B cell (primary cell): ENCODE results near the gene MOB1A. TPM values are rescaled to one million over a fixed set of nuclear protein-coding genes. Genes with fewer than 3 reads are reported as not detected.

Experiments used
- ATAC-seq: fragments of 200-7000 bp; cut with Tn5 transposase; one replicate; pipeline ENCODE4 v1.10.0; 2021; ENCODE audit warnings: low read depth, mild to moderate bottlenecking, moderate number of reproducible peaks, moderate library complexity
- CTCF ChIA-PET: fragments of 350-600 bp; sonication (Branson Sonifier 250); formaldehyde crosslinking; loops from one replicate; lab custom pipeline; 2021; ENCODE audit warnings: antibody characterized with exemption, inconsistent platforms; lab: Charles Lee
- POLR2A ChIA-PET: fragments of 350-600 bp; sonication (Branson Sonifier 250); formaldehyde crosslinking; loops from one replicate; lab custom pipeline; 2021; ENCODE audit warnings: antibody characterized with exemption; lab: Charles Lee
- DNase-seq: peaks from one replicate; pipeline ENCODE4 v3.0.0; 2013
- H2AFZ ChIP-seq: 2 replicates; pipeline ENCODE4 v1.6.1; 2012; ENCODE audit warnings: mild to moderate bottlenecking, low read depth, low read length; ENCODE audit not compliant: insufficient read depth, poor library complexity, severe bottlenecking
- H3K27ac ChIP-seq, 2 donors: 1 replicate in 1 of 2; 2 replicates in 1 of 2; pipeline ENCODE4 v1.5.1; 2012 to 2013; ENCODE audit warnings: low read length in 2 of 2, mild to moderate bottlenecking in 2 of 2, moderate library complexity in 1 of 2
- H3K27me3 ChIP-seq, 4 experiments: fragments of 200-600 bp in 1 of 4; sonication (generic) in 1 of 4; replicated peaks in 1 of 4; 1 replicate in 2 of 4; 2 replicates in 2 of 4; pipeline versions ENCODE4 v1.6.1 to v1.7.0; 2013 to 2016; ENCODE audit warnings: low read length in 3 of 4, mild to moderate bottlenecking in 2 of 4, mixed read lengths in 1 of 4, moderate library complexity in 1 of 4; ENCODE audit not compliant: insufficient read depth in 4 of 4, control insufficient read depth in 3 of 4; ENCODE audit errors: control extremely low read depth in 1 of 4
- H3K36me3 ChIP-seq, 2 experiments: replicated peaks in 1 of 2; 1 replicate in 1 of 2; 2 replicates in 1 of 2; pipeline versions ENCODE4 v1.6.1 to v1.7.1; 2013; ENCODE audit warnings: low read length in 1 of 2; ENCODE audit not compliant: insufficient read depth in 2 of 2, control insufficient read depth in 1 of 2; ENCODE audit errors: control extremely low read depth in 1 of 2, extremely low read depth in 1 of 2
- H3K4me1 ChIP-seq, 2 donors: fragments of 200-600 bp in 1 of 2; sonication (generic) in 1 of 2; 1 replicate in 1 of 2; 2 replicates in 1 of 2; pipeline versions ENCODE4 v1.5.1 to v1.6.1; 2013 to 2017; ENCODE audit warnings: low read length in 2 of 2; ENCODE audit not compliant: control insufficient read depth in 2 of 2, insufficient read depth in 2 of 2
- H3K4me2 ChIP-seq: replicated peaks from 2 replicates; pipeline ENCODE3; 2012; ENCODE audit warnings: mild to moderate bottlenecking, low read depth, low read length; ENCODE audit not compliant: poor library complexity, severe bottlenecking
- H3K4me3 ChIP-seq, 5 experiments: fragments of 200-600 bp in 1 of 5; sonication (generic) in 1 of 5; 1 replicate in 3 of 5; 2 replicates in 2 of 5; pipeline versions ENCODE4 v1.5.1 to v1.7.0; 2011 to 2016; ENCODE audit warnings: low read length in 4 of 5, mild to moderate bottlenecking in 4 of 5, low read depth in 2 of 5, control low read depth in 1 of 5, moderate library complexity in 1 of 5; ENCODE audit not compliant: insufficient read depth in 1 of 5; ENCODE audit errors: control extremely low read depth in 1 of 5, extremely low read depth in 1 of 5
- H3K79me2 ChIP-seq: fragments of 200-600 bp; sonication (generic); one replicate; pipeline ENCODE4 v1.6.0; 2016; ENCODE audit warnings: low read length; ENCODE audit not compliant: control insufficient read depth, insufficient read depth
- H3K9ac ChIP-seq: fragments of 200-600 bp; sonication (generic); 2 replicates; pipeline ENCODE4 v1.6.1; 2017; ENCODE audit warnings: mild to moderate bottlenecking, low read length, moderate library complexity
- H3K9me3 ChIP-seq, 3 donors: one replicate each; pipeline versions ENCODE4 v1.6.1 to v1.7.1; 2013; ENCODE audit warnings: low read length in 2 of 3; ENCODE audit not compliant: control insufficient read depth in 2 of 3, insufficient read depth in 1 of 3; ENCODE audit errors: control extremely low read depth in 1 of 3
- H4K20me1 ChIP-seq: 2 replicates; pipeline ENCODE4 v1.6.0; 2012; ENCODE audit warnings: mild to moderate bottlenecking, low read length; ENCODE audit not compliant: insufficient read depth, control insufficient read depth, poor library complexity, severe bottlenecking
- H3K27ac Mint-ChIP-seq: one replicate; pipeline ENCODE4 v1.8.0; 2021; ENCODE audit warnings: mixed read lengths
- H3K27me3 Mint-ChIP-seq: one replicate; pipeline ENCODE4 v1.8.0; 2021; ENCODE audit warnings: mixed read lengths
- H3K4me1 Mint-ChIP-seq: one replicate; pipeline ENCODE4 v1.8.0; 2021; ENCODE audit warnings: mixed read lengths
- H3K4me3 Mint-ChIP-seq: one replicate; pipeline ENCODE4 v1.8.0; 2021; ENCODE audit warnings: mixed read lengths
- H3K9me3 Mint-ChIP-seq: one replicate; pipeline ENCODE4 v1.8.0; 2022; ENCODE audit warnings: mixed read lengths; ENCODE audit not compliant: insufficient read depth
- EZH2 ChIP-seq: IDR thresholded peaks from 2 replicates; pipeline ENCODE4 v1.6.1; 2012; ENCODE audit warnings: borderline replicate concordance, low read depth, mild to moderate bottlenecking, moderate library complexity, low read length; ENCODE audit not compliant: insufficient read depth, poor library complexity, severe bottlenecking
- WGBS: methylation state at CpG from one replicate; pipeline ENCODE4 v1.1.5; 2013; ENCODE audit warnings: missing lambda C conversion rate; ENCODE audit not compliant: insufficient coverage; 5-methylcytosine and 5-hydroxymethylcytosine counted together
- intact Hi-C: fragments of 100-400 bp; cut with micrococcal nuclease; formaldehyde crosslinking; loops from one replicate; pipeline ENCODE4 v1.10.0; 2022
- polyA plus RNA-seq: library from polyadenylated mRNA; depleted of rRNA; stranded (reverse); fragments of >200 nt; gene quantifications from 2 replicates; pipeline ENCODE4 v1.2.3, GENCODE V29; 2012
- total RNA-seq, 2 donors: library from RNA; stranded (reverse); fragments of 120-200 nt in 1 of 2; gene quantifications; 1 replicate in 1 of 2; 2 replicates in 1 of 2; pipeline versions ENCODE4 v1.2.3 to v1.2.4, GENCODE V29; 2013 to 2022
- TF ChIP-seq, protein P1 (sequence below): fragments of 200-600 bp; IDR thresholded peaks from one replicate; pipeline ENCODE4 v1.8.0; 2022; ENCODE audit warnings: antibody characterized with exemption, mild to moderate bottlenecking

The MOB1A gene
- total and polyA plus RNA-seq, 2 donors (not counting 1 experiment from before 2014, with no cell fraction given), result 43.3 to 219 TPM

DNA sequence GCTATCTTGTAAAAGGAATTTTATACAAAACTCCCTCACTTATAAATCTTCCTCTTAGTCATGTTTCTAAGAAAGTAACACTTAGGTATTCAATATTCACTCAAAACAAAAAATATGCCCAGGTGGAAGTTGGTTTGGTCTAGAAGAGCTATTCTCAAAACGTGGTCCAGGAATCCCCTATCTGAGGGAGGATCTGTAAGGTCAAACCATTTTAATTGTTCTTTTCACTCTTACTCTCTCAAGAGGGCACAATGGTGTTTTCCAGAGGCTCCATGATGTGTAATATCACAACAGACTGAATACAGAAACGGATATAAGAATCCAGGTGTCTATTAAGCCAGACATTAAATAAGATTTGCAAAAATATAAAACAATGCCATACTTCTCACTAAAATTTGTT lies 9.9 kb downstream of the MOB1A start:
- Mint-ChIP-seq H3K27ac (peak overlapping the region; percentile 1), H3K4me1 (peaks cover 20% of the 10 kb centered on the region), H3K4me3 (no peak overlapping the region), H3K27me3 (no peaks in the 10 kb centered on the region), H3K9me3 (peaks cover 2% of the 10 kb centered on the region)
- ATAC-seq, result no peak
- Histone ChIP-seq H3K27me3 (no peaks in the 10 kb centered on the region), H4K20me1 (peaks cover 76% of the 10 kb centered on the region), H3K9me3 (peaks cover 0 to 3% (median 3%) of the 10 kb centered on the region in 3 donors), H3K79me2 (peaks cover 95% of the 10 kb centered on the region), H3K36me3 (peaks cover 16 to 78% of the 10 kb centered on the region in 2 experiments), H3K4me3 (no peak overlapping the region), H3K4me2 (no peak overlapping the region), H3K27ac (no peak overlapping the region), H2AFZ (no peak overlapping the region), H3K9ac (no peak overlapping the region), H3K4me1 (peaks cover 13% of the 10 kb centered on the region in 2 donors)
- ChIA-PET POLR2A (no interaction called here), CTCF (interaction anchor here (1.7 to 2.0 kb wide), 2 partner anchors 10 to 30 kb away, joined by 6 to 7 read pairs; partner anchors contain the start of genes MOB1A and MTHFD2)
- intact Hi-C loops, result loop anchor here (5.0 kb wide), 1 partner anchor 39 kb away; no protein-coding TSS in a partner anchor
- no CpG with 5 or more reads among the region's 2 CpGs for WGBS
- DNase-seq, result no peak
- TF ChIP-seq EZH2, result no peak
- TF ChIP-seq, protein P1, sequence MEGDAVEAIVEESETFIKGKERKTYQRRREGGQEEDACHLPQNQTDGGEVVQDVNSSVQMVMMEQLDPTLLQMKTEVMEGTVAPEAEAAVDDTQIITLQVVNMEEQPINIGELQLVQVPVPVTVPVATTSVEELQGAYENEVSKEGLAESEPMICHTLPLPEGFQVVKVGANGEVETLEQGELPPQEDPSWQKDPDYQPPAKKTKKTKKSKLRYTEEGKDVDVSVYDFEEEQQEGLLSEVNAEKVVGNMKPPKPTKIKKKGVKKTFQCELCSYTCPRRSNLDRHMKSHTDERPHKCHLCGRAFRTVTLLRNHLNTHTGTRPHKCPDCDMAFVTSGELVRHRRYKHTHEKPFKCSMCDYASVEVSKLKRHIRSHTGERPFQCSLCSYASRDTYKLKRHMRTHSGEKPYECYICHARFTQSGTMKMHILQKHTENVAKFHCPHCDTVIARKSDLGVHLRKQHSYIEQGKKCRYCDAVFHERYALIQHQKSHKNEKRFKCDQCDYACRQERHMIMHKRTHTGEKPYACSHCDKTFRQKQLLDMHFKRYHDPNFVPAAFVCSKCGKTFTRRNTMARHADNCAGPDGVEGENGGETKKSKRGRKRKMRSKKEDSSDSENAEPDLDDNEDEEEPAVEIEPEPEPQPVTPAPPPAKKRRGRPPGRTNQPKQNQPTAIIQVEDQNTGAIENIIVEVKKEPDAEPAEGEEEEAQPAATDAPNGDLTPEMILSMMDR, result no peak

DNA sequence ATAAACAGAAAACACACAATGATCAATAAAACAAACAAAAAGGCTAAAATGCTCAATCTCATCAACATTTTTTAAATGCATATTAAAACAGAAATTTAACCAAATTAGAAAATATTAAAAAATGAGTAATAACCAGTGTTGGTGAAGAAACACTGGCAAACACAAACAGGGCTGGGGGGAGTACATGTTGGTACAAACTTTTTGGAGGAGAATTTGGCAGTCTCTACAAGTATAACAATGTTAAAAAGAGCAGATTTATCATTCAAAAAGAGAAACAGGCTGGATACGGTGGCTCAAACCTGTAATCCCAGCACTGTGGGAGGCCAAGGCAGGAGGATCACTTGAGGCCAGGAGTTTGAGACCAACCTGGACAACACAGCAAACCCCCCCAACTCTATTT lies 13.9 kb downstream of the MOB1A start:
- Histone ChIP-seq H3K36me3 (peaks cover 14 to 88% of the 10 kb centered on the region in 2 experiments), H3K4me1 (no peaks in the 10 kb centered on the region), H3K4me3 (no peak overlapping the region), H3K79me2 (peaks cover 95% of the 10 kb centered on the region), H3K27ac (no peak overlapping the region), H3K27me3 (no peaks in the 10 kb centered on the region), H3K9me3 (peaks cover 0 to 3% (median 3%) of the 10 kb centered on the region in 3 donors), H3K4me2 (no peak overlapping the region), H2AFZ (no peak overlapping the region), H4K20me1 (peaks cover 75% of the 10 kb centered on the region), H3K9ac (no peak overlapping the region)
- no peaks in the 10 kb centered on the region for H3K27me3 Mint-ChIP-seq
- ChIA-PET CTCF (no interaction called here), POLR2A (interaction anchor here (1.8 kb wide), 1 partner anchor 34 kb away, joined by 8 read pairs; the partner anchor contains the start of gene MTHFD2)
- no peak for ATAC-seq
- H3K27ac Mint-ChIP-seq, result peak overlapping the region; percentile 56
- TF ChIP-seq EZH2, result no peak
- TF ChIP-seq, protein P1, result no peak
- H3K4me1 Mint-ChIP-seq, result peaks cover 9% of the 10 kb centered on the region
- H3K4me3 Mint-ChIP-seq, result no peak overlapping the region
- H3K9me3 Mint-ChIP-seq, result peaks cover 2% of the 10 kb centered on the region
- DNase-seq, result no peak
- WGBS, result no CpG with 5 or more reads among the region's 1 CpG
- intact Hi-C loops, result loop anchor here (5.0 kb wide), 1 partner anchor 43 kb away; no protein-coding TSS in a partner anchor
